HL-60/S4 (cell line): ENCODE measurements around the gene CYSRT1.
"Not testable (repeated sequence)": the region's sequence is repeated elsewhere in the genome, so short reads cannot be mapped to it uniquely, and the experiment has no call there.

Experiments used
- in situ Hi-C: fragments of 300-500 bp; cut with MboI; formaldehyde crosslinking; loops from 2 replicates; pipeline ENCODE4 v1.14.3; 2022; ENCODE audit warnings: low sequenced_read_pairs

The CYSRT1 gene

DNA sequence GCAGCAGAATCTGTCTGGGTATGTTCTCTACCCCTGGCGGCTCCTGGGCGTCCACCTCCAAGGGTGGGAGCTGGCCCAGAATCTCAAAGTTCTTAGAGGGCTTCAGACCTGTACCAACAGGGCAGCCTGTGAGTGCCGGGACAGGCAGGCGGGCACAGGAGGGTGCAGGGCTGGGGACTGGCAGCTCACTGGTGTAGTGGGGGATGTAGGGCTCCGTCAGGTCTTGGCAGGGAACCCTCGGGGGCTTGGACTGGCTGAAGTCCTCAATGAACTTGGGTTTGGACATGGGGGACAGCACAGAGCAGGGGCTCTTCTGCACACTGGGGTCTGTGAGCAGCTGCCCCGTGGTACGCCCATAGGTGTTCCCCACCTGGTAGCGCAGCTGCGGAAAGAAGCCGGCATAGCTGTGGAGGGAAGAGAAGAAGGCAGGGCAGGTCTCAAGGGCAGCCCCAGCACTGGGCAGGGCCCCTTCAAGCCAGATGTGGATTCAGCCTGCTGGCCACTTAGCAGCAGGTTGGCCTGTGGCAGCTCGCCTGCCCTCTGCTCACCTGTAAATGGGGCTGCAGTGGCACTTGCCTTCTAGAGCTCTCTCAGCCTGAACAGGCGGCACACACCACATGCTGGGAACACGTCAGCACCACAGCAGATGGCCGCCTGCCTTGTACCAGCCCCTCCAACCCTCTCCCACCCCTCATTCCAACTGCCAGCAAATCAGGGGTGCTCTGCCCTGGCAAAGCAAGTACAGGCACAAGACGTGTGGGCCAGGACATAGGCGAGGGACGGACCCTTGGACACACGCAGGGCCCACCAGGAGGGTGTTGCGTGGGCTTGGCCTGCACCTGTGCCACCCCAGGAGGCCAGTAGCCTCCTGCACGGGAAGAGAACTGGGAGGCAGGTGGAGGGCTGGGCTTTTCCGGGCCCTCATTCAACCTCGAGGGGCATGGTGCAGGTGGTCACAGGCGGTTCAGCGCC lies 20.8 kb downstream of the CYSRT1 start:
- in situ Hi-C loops: no loop called here

- in situ Hi-C loops: no loop called here
Measured at GRCh38 chr9:137247135-137247915, 22.4 kb downstream of the CYSRT1 start.

- in situ Hi-C loops: no loop called here
Measured at GRCh38 chr9:137247916-137248175, 22.9 kb downstream of the CYSRT1 start.

GRCh38 chr9:137250329-137251193 lies 25.6 kb downstream of the CYSRT1 start:
- in situ Hi-C loops: no loop called here

DNA sequence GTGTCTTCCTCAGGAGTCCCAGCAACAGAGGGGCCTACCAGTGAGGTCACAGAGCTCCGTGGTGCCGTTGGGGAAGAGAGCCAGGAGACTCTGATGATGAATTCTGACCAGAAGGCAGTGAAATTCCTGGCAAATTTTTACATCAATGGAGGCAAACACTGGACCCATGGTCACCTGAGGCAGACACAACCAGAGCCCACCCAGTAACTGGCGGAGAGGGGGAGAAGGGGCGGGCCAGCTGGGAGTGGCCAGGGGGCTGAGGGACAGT lies 26.2 kb downstream of the CYSRT1 start, which contains the start of gene STPG3:
STPG3 (plus strand) TSS at position 93 of the 268 bp plus-strand sequence; CDS start at position 94, 1 bp downstream.
- in situ Hi-C loops: no loop called here

GRCh38 chr9:137251490-137252268 lies 26.7 kb downstream of the CYSRT1 start:
- in situ Hi-C loops: no loop called here

DNA sequence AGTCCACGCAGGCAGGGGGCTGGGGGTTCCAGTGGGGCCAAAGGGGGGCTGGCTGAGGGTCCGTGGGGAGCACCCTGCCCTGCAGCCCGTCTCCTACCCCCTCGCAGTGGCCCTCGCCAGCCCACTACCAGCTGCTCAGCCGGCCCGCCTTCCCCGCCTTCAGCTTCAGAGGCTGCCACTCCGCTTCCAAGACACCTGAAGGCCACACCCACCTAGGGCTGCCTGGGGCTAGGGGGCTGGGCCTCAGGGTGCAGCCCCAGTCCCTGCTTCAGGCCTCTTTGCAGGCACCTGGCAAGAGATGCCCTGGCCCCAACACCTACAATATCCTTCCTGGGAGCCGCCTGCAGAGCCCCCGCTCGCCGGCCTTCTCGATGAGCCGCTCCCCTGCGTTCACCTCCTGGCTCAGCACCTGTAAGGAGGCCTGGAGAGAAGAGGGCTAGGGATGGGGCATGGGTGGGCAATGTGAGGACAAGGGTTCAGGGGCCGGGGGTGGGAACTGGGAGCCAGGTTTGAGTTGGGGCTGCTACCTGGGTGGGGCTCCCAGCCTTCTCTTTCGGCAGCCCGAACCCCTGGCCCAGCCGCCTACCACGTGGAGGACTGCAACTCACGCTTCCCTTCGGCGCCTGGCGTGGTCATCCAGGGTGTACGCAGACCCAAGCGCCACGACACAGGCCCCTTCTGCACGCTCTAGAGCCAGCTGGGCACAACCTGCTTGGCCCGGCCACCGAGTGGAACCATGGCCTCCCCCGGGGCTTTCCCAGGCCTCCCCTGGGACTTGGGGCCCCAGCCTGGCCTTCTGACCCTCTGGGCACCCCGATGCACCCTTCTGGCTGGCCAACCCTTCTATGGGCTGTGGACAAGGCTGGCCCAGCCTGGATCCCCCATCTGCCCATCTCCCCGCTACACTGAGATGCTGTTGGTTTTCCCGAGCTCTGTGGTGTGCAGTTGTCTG lies 27.9 kb downstream of the CYSRT1 start:
- in situ Hi-C loops: no loop called here

DNA sequence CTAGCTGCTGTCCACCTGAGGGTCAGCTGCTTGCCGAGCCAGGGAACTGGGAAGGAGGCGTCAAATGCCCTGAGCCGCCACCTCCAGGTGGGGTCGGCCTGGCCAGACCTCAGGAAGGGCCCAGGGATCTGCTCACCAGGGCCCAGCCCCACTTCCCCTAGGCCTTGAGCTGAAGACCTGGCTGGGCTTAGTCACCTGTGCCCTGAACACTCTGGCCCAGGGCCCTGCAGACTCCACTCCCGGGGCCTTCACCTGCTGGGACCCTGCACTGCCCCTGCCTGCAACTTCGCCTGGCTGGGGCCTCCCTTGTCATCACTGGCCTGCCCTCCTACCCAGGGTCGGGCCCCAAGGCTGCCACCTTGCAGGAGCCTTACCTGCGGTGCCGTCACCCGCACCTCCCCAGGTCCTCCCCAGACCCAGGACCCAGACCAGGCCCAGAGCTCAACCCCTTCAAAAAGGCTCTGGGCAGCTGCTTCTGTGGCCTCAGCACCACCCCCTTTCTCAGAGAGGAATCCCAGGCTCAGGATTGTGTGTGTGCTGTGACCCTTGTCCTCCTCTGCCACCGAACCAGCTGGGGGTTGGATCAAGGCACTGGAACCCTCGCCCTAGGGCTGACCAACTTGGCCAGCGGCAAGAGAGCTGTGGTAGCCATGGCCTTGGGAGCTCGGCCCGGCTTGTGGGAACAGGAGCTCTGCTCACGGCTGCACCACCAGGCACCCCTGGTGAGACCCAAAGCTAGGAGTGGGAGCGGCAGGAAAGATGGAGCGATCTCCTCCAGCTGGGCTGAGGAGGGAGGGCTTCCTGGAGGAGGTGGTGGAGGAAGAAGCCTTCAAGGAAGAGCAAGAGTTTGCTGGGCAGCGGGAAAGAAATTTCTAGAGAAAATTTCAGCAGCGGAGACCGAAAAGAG lies 29.0 kb downstream of the CYSRT1 start:
- in situ Hi-C loops: no loop called here

DNA sequence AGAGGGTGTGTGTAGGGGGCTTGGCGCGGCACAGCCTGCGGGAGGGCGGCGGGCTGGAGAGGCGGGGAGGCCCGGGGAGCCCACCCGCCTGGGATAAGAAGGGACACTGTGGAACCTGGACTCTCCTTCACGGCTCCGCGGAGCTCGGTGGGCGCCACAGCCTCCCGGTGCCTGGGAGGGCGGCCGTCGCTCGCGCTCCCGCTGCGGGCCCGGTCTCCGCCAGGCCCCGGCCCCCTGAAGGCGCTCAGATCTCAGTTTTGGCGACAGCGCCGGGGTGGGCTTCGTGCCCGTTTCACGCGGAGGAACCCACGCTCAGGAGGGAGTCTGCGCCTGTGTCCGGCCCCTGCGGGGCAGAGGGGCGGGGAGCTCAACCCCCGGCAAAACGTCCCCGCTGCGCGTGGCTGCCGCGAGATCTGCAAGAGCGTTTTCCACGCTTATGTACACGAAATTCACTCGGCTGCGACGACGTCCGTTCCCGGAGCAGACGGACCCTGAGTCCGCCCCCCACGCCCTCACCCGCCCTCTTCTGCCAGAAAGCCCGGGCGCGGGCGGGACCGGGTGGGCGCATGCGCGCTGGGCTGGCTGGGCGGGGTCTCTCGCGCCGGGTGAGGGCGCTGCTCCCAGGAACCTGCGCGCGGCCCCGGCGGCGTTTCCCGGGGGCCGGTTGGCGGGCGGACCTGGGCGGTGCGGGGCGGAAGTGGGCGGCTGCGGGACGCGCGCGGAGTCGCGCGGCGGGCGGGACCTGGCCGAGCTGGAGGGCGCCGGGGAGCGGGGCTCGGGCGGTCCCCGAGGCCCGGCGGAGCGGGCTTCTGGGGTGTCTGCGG lies 29.9 kb downstream of the CYSRT1 start, which contains the start of gene NELFB:
NELFB (plus strand) TSS at position 704 of the 824 bp plus-strand sequence.
- in situ Hi-C loops: no loop called here

DNA sequence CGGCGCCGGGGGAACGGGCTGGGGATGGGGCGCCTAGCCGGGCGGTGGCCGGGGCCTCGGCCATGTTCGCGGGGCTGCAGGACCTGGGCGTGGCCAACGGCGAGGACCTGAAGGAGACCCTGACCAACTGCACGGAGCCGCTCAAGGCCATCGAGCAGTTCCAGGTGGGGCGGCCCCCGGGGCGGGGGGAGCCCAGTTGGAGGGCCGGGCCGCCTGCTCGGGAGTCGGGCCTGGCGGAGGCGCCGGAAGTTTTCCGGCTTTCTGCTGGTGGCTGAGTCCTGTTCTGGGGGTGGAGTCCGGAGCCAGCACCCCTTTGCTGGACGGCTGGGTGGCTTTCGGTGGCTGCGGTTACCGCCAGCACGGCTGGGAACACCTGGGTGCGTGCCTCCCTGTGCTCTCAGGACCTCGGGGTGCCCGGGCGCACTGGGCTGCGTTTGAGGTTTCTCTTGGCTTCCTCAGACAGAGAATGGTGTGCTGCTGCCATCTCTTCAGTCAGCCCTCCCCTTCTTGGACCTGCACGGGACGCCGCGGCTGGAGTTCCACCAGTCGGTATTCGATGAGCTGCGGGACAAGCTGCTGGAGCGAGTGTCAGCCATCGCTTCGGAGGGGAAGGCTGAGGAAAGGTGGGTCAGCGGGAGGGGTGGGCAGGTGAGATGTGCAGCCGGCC lies 30.6 kb downstream of the CYSRT1 start:
- in situ Hi-C loops: no loop called here

GRCh38 chr9:137256362-137256761 lies 31.4 kb downstream of the CYSRT1 start:
- in situ Hi-C loops: no loop called here

GRCh38 chr9:137256856-137257255 lies 31.9 kb downstream of the CYSRT1 start:
- in situ Hi-C loops: no loop called here

DNA sequence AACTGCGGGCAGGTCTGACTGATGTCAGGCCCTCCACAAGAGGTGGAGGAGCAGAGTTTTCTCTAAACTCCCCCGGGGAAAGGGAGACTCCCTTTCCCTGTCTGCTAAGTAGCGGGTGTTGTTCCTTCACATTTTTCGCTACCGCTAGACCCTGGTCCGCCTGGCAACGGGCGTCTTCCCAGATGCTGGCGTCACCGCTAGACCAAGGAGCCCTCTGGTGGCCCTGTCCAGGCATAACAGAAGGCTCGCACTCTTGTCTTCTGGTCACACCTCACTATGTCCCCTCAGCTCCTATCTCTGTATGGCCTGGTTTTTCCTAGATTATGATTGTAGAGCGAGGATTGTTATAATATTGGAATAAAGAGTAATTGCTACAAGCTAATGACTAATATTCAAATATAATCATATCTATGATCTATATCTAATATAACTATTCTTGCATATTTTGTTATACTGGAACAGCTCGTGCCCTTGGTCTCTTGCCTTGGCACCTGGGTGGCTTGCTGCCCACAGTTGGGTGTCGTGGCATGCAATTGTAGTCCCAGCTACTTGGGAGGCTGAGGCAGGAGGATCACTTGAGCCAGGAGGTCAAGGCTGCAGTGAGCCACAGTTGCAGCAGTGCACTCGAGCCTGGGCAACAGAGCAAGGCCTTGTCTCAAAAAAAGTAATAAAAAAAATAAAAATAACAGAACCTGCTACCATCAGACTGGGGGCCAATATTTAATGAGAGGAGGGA lies 37.4 kb downstream of the CYSRT1 start:
- in situ Hi-C loops: not testable (repeated sequence)

DNA sequence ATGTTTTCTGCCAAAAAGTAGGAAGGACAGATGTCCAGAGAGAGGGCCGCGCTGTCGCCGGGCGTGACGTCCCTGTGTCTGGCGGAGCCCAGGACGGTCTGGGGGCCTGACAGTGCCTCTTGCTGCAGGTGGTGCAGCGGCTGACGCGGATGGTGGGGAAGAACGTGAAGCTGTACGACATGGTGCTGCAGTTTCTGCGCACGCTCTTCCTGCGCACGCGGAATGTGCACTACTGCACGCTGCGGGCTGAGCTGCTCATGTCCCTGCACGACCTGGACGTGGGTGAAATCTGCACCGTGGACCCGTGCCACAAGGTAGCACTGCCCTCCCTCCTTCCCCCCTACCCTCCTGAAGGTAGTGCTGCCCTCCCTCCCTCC lies 37.9 kb downstream of the CYSRT1 start:
- in situ Hi-C loops: no loop called here

GRCh38 chr9:137263506-137263905 lies 38.5 kb downstream of the CYSRT1 start:
- in situ Hi-C loops: no loop called here

- in situ Hi-C loops: no loop called here
Measured at GRCh38 chr9:137264067-137264466, 39.1 kb downstream of the CYSRT1 start.
